Liver (tissue), 3 donors: ENCODE data around the gene PIAS1.

Experiments used
- EGR1 ChIP-seq, 2 donors: IDR thresholded peaks; 2 replicates each; pipeline ENCODE4 v1.6.1; 2016 to 2018; ENCODE audit warnings: antibody characterized with exemption in 2 of 2, low read depth in 2 of 2
- HNF4A ChIP-seq, 2 donors: conservative IDR thresholded peaks; 2 replicates each; pipeline ENCODE4 v1.6.1; 2016; ENCODE audit warnings: antibody characterized with exemption in 2 of 2, mild to moderate bottlenecking in 2 of 2
- RAD21 ChIP-seq, 2 donors: IDR thresholded peaks; 2 replicates each; pipeline ENCODE4 v1.6.1; 2016; ENCODE audit warnings: antibody characterized with exemption in 2 of 2, mild to moderate bottlenecking in 2 of 2
- TAF1 ChIP-seq: conservative IDR thresholded peaks from 2 replicates; pipeline ENCODE4 v1.6.1; 2016; ENCODE audit warnings: antibody characterized with exemption, mild to moderate bottlenecking
- TF ChIP-seq, protein P1 (sequence below): fragments of 150-350 bp; IDR thresholded peaks from 2 replicates; pipeline ENCODE4 v1.5.1; 2017; ENCODE audit warnings: improper control_type of control experiment, low read depth, low read length; ENCODE audit not compliant: missing input control
- TF ChIP-seq, protein P2 (sequence below): IDR thresholded peaks from 2 replicates; pipeline ENCODE4 v1.6.1; 2016; ENCODE audit warnings: antibody characterized with exemption
- donor health status: healthy.
- donor health status: healthy.

DNA sequence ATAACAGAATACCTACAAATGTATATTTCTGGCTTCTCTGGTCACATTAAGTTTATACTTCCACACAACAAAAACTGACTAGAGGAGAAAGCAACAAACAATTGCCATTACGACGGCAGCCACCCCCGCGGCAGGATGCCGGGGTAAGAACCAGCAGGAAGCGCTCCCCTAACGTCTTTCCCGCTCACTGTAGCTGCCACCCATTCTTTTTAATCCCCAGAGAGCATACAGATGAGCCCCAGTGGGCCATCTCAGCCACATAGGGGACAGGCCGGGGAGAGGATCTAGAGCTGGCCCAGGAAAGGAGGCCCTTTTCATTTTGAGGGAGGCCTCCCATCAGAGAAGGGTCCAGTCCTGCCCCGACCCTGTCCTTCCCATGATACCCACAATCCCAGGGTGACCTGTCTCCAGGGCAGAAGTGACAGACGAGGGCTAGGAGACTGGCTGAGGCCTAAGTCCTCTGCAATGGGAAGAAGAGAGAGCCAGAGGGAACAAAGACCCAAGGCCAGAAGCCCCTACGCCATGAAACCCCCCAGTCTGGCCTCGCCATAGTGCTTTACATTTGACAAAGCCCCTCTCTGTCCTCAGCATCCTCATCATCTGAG lies 154.6 kb downstream of the PIAS1 start:
- TF ChIP-seq, protein P1, sequence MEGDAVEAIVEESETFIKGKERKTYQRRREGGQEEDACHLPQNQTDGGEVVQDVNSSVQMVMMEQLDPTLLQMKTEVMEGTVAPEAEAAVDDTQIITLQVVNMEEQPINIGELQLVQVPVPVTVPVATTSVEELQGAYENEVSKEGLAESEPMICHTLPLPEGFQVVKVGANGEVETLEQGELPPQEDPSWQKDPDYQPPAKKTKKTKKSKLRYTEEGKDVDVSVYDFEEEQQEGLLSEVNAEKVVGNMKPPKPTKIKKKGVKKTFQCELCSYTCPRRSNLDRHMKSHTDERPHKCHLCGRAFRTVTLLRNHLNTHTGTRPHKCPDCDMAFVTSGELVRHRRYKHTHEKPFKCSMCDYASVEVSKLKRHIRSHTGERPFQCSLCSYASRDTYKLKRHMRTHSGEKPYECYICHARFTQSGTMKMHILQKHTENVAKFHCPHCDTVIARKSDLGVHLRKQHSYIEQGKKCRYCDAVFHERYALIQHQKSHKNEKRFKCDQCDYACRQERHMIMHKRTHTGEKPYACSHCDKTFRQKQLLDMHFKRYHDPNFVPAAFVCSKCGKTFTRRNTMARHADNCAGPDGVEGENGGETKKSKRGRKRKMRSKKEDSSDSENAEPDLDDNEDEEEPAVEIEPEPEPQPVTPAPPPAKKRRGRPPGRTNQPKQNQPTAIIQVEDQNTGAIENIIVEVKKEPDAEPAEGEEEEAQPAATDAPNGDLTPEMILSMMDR: no peak
- no peak for TF ChIP-seq RAD21 (IDR thresholded peaks at IDR 0.05)
- TF ChIP-seq, protein P2, sequence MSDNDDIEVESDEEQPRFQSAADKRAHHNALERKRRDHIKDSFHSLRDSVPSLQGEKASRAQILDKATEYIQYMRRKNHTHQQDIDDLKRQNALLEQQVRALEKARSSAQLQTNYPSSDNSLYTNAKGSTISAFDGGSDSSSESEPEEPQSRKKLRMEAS: no peak
- no peak for TF ChIP-seq HNF4A (conservative IDR thresholded peaks at IDR 0.05)
- no peak for TF ChIP-seq TAF1
- TF ChIP-seq EGR1 (IDR thresholded peaks at IDR 0.05; ENCODE audit: low read depth in 2 of 2): no peak
